HuH-7 (cell line): ENCODE measurements around the gene C17orf50.

Source experiments
- DNase-seq: peaks from one replicate; pipeline ENCODE4 v3.0.0; 2011; ENCODE audit warnings: low spot score

The C17orf50 gene

GRCh38 chr17:35788477-35789368, 28.0 kb downstream of the C17orf50 start:
- DNase-seq = no peak

DNA sequence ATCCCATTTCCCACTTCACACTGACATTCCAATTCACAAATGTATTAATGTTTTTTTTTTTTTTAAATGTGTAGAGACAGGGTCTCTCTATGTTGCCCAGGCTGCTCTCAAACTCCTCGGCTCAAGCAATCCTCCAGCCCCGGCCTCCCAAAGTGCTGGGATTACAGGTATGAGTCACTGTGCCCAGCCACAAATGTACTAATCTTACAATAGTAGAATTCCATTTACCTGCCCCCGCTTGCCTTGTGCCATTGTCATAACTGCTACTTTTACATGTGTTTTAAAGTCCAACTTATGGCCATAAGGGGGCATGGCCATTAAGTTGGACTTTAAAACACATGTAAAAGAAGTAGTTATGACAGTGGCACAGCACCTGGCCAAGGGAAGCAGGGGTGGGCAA, 30.2 kb downstream of the C17orf50 start:
- DNase-seq = no peak

DNA sequence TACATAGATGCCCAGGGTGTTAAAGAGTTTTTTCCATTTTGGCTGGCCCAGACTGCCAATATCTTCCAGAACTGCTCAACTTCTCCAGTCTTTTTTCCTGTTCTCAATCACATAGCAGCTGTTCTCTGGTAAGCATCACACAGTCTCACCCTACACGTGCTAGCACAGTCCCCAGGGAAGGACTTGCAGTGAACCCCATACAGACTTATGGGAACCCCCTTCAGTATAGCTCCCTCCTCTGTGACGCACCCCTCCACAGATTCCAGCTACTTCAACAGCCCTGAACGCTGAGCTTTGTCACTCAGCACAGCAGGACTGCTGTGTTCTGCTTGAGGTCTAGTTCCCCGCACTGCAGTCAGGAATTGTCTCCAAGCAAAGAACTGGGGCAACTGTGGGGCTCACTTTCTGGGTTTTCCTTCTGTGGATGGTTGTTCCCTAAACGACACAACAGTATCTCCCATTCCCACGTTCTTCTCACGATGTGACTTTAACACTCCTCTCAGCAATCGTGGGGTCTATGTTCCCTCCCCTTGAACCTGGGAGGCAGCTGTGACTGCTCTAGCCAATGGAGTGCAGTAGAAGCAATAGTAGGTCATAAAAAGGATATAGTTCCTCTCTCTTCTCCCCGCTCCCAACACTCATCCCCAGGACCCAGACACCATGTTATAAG, 31.1 kb downstream of the C17orf50 start:
- no peak for DNase-seq

DNA sequence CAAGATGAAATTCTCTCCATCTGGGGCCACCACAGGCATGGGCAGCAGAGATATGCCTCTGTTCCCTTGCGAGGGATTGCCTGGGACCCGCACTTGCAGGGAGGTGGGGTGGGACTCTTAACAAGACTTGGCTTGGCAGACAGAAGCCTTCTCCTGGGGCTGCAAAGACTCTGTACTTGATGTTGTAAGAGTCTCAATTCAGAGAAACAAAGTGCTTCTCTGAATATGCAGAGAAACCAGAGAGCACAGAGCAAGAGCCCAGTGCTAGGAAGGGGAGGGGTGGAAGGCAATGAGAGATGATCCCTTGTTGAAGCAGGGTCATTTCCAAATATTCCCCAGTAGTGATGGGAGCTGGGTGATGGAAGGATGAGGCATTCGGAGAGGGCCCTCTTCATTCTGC, 32.6 kb downstream of the C17orf50 start:
- no peak for DNase-seq

- DNase-seq = no peak
Observed at GRCh38 chr17:35795007-35795870, 34.6 kb downstream of the C17orf50 start, which contains the start of gene MMP28. TSS of gene MMP28 (minus strand) at chr17:35795641. CDS start at chr17:35795377, 264 bp downstream.

GRCh38 chr17:35795871-35796265, 35.2 kb downstream of the C17orf50 start:
- DNase-seq = no peak

DNA sequence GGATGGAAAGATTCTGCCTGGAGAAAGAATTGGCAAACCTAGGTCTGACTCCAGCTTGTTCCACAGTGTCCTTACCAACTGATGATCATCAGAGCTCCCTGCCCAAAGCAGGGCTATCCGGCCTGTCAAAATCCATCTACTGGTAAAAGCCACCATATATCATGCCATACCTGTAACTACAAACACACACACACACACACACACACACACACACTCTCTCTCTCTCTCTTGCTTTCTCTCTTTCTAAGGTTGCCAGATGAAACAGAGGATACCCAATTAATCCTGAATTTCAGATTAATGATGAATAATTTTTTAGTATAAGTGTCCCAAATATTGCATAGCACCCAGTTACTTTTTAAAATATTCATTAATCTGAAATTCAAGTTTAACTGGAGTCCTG, 36.3 kb downstream of the C17orf50 start:
- DNase-seq = no peak

DNA sequence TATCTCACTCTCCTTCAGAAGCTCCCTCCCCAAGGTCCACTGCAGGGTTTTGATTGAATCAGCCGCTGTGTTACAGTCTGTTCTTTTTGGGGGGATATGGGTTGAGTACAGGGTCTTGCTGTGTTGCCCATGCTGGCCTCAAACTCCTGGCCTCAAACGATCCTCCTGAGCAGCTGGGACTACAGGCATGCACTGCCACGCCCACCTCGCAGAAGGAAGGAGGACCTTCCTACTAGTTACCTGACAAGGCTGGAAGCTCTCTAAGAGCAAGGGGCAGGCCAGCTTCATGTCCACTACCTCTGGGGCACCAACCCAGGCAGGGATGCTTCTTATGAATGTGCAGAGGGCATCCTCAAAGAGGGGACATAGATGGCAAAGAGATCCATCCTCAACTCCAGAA, 36.7 kb downstream of the C17orf50 start:
- no peak for DNase-seq

- no peak for DNase-seq
Observed at GRCh38 chr17:35797918-35798317, 37.2 kb downstream of the C17orf50 start.

DNA sequence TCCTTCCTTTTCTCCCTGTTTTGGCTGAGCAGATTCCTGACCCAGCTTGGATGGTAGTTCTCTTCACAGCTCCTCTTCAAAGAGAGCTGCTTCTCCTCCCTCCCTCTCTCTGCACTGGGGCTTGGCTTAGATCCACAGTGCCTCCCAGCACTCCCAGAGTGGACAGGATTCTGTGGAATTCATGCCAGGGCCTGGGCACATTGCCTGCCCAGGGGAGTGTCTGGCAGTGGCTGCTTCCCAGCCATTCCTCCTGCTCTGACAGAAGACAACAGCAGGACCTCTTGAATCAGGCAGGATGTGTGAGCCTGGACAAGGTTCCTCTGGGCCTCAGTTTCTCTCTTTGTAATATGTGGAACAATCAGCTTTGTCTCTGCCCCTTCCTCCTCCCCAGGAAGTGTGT, 39.3 kb downstream of the C17orf50 start:
- no peak for DNase-seq

GRCh38 chr17:35801583-35802224, 41.0 kb downstream of the C17orf50 start:
- no peak for DNase-seq

- DNase-seq = peak; percentile 85
Observed at GRCh38 chr17:35804658-35805192, 44.0 kb downstream of the C17orf50 start.

- DNase-seq = no peak
Observed at GRCh38 chr17:35807371-35808144, 46.9 kb downstream of the C17orf50 start.

GRCh38 chr17:35808240-35808961, 47.7 kb downstream of the C17orf50 start:
- no peak for DNase-seq

GRCh38 chr17:35808962-35809854, 48.5 kb downstream of the C17orf50 start, which contains the start of gene TAF15:
TSS of gene TAF15 (plus strand) at chr17:35809484. CDS start at chr17:35809570, 86 bp downstream.
- DNase-seq = peak; percentile 86

- DNase-seq = no peak
Observed at GRCh38 chr17:35809855-35810461, 49.3 kb downstream of the C17orf50 start.

GRCh38 chr17:35811759-35812158, 51.1 kb downstream of the C17orf50 start:
- DNase-seq = no peak

DNA sequence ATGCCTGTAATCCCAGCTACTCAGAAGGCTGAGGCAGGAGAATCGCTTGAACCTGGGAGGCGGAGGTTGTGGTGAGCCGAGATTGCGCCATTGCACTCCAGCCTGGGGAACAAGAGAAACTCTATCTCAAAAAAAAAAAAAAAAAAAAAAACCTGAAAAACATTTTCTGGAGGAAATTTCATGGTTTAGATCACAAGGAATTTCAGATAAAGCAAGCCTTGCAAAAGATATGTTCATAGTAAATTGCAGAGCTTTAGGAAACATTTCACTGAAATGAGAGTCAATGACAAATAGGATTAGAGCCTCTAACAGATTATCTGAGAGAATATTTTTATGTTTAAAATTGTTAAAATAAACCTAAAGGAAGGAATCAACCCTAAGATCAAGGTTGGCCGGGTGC, 51.8 kb downstream of the C17orf50 start:
- DNase-seq = no peak
